HepG2 (cell line): ENCODE results near the gene SEC16A. TPM values are rescaled to one million over a fixed set of nuclear protein-coding genes. Genes with fewer than 3 reads are reported as not detected.

Experiments used
- ATAC-seq: fragments of 200-7000 bp; cut with Tn5 transposase; 3 replicates; pipeline ENCODE4 v1.9.1; 2020; ENCODE audit warnings: mild to moderate bottlenecking, moderate library complexity
- BruUV-seq: library from RNA; stranded (reverse); fragments of 400-500 nt; replicated peaks from 2 replicates; lab custom pipeline; 2021; lab: Mats Ljungman, UMichigan
- CTCF ChIA-PET: fragments of 300-600 bp; formaldehyde crosslinking; extraction: SDS; loops from one replicate; lab custom pipeline; 2021; ENCODE audit warnings: low total read pairs, inconsistent platforms, low intra/inter-chr PET ratio; lab: Yijun Ruan, JAX
- POLR2A ChIA-PET: fragments of 350-600 bp; sonication (Branson Sonifier 250); formaldehyde crosslinking; loops from one replicate; lab custom pipeline; 2020; ENCODE audit warnings: antibody characterized with exemption, inconsistent platforms; lab: Yijun Ruan, JAX
- DNase-seq: peaks from one replicate; pipeline ENCODE4 v3.0.0-alpha.2; 2015; ENCODE audit warnings: low spot score
- FAIRE-seq: peaks from 3 replicates; lab custom pipeline; 2011; peaks lifted over from hg19 to GRCh38; lab: Jason Lieb, UNC
- H2AFZ ChIP-seq: one replicate; pipeline ENCODE4 v1.6.1; 2011; ENCODE audit warnings: low read length, inconsistent platforms
- H3K27ac ChIP-seq: fragments of 300-600 bp; 3 replicates; pipeline ENCODE4 v1.8.0; 2011; ENCODE audit warnings: mixed run types, mild to moderate bottlenecking, mixed read lengths, low read length, inconsistent platforms; ENCODE audit not compliant: insufficient read depth; ENCODE audit errors: extremely low read length
- H3K27me3 ChIP-seq, 2 experiments: fragments of 200-600 bp in 1 of 2; 2 replicates in 1 of 2; 3 replicates in 1 of 2; pipeline versions ENCODE4 v1.6.0 to v1.8.0; 2011; ENCODE audit warnings: low read length in 2 of 2, mild to moderate bottlenecking in 2 of 2, moderate library complexity in 2 of 2, inconsistent platforms in 1 of 2; ENCODE audit not compliant: insufficient read depth in 2 of 2, control insufficient read depth in 1 of 2
- H3K36me3 ChIP-seq, 2 experiments: fragments of 200-600 bp in 1 of 2; replicated peaks in 1 of 2; 2 replicates in 1 of 2; 3 replicates in 1 of 2; pipeline versions ENCODE4 v1.5.1 to v1.8.0; 2011; ENCODE audit warnings: low read length in 2 of 2, inconsistent platforms in 1 of 2; ENCODE audit not compliant: insufficient read depth in 2 of 2, control insufficient read depth in 1 of 2
- H3K4me1 ChIP-seq: 2 replicates; pipeline ENCODE4 v1.5.1; 2012; ENCODE audit warnings: low read length, inconsistent platforms; ENCODE audit not compliant: insufficient read depth
- H3K4me2 ChIP-seq: 2 replicates; pipeline ENCODE4 v1.6.0; 2011; ENCODE audit warnings: low read depth, low read length, inconsistent platforms
- H3K4me3 ChIP-seq, 3 experiments: fragments of 200-600 bp in 1 of 3; sonication (generic), shearing (Covaris generic) in 1 of 3; replicated peaks in 1 of 3; 2 replicates each; pipeline ENCODE4 v1.5.1; 2011 to 2016; ENCODE audit warnings: low read length in 3 of 3, inconsistent platforms in 2 of 3, low read depth in 2 of 3, mild to moderate bottlenecking in 2 of 3, control low read depth in 1 of 3, mixed read lengths in 1 of 3; ENCODE audit not compliant: insufficient read depth in 1 of 3
- H3K79me2 ChIP-seq: one replicate; pipeline ENCODE4 v1.6.1; 2011; ENCODE audit warnings: low read length, inconsistent platforms; ENCODE audit not compliant: insufficient read depth
- H3K9ac ChIP-seq: 2 replicates; pipeline ENCODE4 v1.6.0; 2011; ENCODE audit warnings: mild to moderate bottlenecking, low read depth, low read length, inconsistent platforms; ENCODE audit not compliant: insufficient read depth
- H3K9me3 ChIP-seq: 2 replicates; pipeline ENCODE4 v1.5.1; 2012; ENCODE audit warnings: mild to moderate bottlenecking, low read length
- H4K20me1 ChIP-seq: 2 replicates; pipeline ENCODE4 v1.6.0; 2011; ENCODE audit warnings: inconsistent platforms, mild to moderate bottlenecking, low read length, moderate library complexity; ENCODE audit not compliant: insufficient read depth
- ARNTL ChIP-seq: sonication (generic); formaldehyde crosslinking; IDR thresholded peaks from 2 replicates; pipeline ENCODE4 v1.4.0; 2020; ENCODE audit warnings: mild to moderate bottlenecking, missing genetic modification reagents
- HOXA3 ChIP-seq: sonication (generic); formaldehyde crosslinking; IDR thresholded peaks from 2 replicates; pipeline ENCODE4 v1.5.0; 2020; ENCODE audit warnings: missing genetic modification reagents
- PRMT3 ChIP-seq: sonication (generic); formaldehyde crosslinking; IDR thresholded peaks from 2 replicates; pipeline ENCODE4 v1.8.1; 2022; ENCODE audit warnings: low read depth, mild to moderate bottlenecking, moderate library complexity, missing genetic modification reagents, borderline replicate concordance
- REST ChIP-seq, 2 experiments: IDR thresholded peaks; 2 replicates each; pipeline ENCODE4 v1.6.1; 2011 to 2012; ENCODE audit warnings: low read length in 2 of 2, borderline replicate concordance in 1 of 2, low read depth in 1 of 2, mild to moderate bottlenecking in 1 of 2, moderate library complexity in 1 of 2
- ZFP90 ChIP-seq: sonication (generic); formaldehyde crosslinking; IDR thresholded peaks from 2 replicates; pipeline ENCODE4 v1.8.0; 2022; ENCODE audit warnings: missing genetic modification reagents, mild to moderate bottlenecking, inconsistent platforms, borderline replicate concordance
- ZNF780A ChIP-seq: sonication (generic); formaldehyde crosslinking; IDR thresholded peaks from 2 replicates; pipeline ENCODE4 v1.8.0; 2022; ENCODE audit warnings: mild to moderate bottlenecking, missing genetic modification reagents, moderate library complexity
- WGBS: methylation state at CpG from one replicate; pipeline ENCODE4 v1.1.6; 2017; ENCODE audit warnings: low lambda C conversion rate; 5-methylcytosine and 5-hydroxymethylcytosine counted together
- in situ Hi-C: cut with HindIII; loops from 2 replicates; pipeline ENCODE4 v1.10.0; 2017; ENCODE audit warnings: low pct_unique_long_range_greater_than_20kb; ENCODE audit not compliant: extremely low pct_ligation_motif_present
- intact Hi-C: fragments of 100-400 bp; cut with micrococcal nuclease; formaldehyde crosslinking; loops from one replicate; pipeline ENCODE4 v1.10.0; 2022; ENCODE audit not compliant: unreplicated experiment
- polyA plus RNA-seq, 8 experiments: library from polyadenylated mRNA; depleted of rRNA in 3 of 8; stranded (reverse) in 7 of 8; unstranded in 1 of 8; fragments of >200 nt; fragmentation: Illumina TruSeq in 4 of 8; extraction: Trizol in 4 of 8; gene quantifications; 2 replicates each; pipeline versions ENCODE4 v1.2.1 to v1.2.3, GENCODE V29; 2011 to 2016; ENCODE audit warnings: low read depth in 4 of 8, missing spikeins in 1 of 8, mixed read lengths in 1 of 8; ENCODE audit not compliant: insufficient read depth in 1 of 8
- total RNA-seq, 5 experiments: library from RNA; depleted of rRNA; stranded (reverse); fragments of >200 nt; fragmentation: Illumina TruSeq; extraction: Trizol; gene quantifications; 2 replicates each; pipeline ENCODE4 v1.2.3, GENCODE V29; 2016; ENCODE audit warnings: low read depth in 1 of 5

The SEC16A gene
- total and polyA plus RNA-seq, 2 of the 13 experiments (the other 11 are each of a cell fraction or from before 2014, with no cell fraction given), result 15.9 to 18.9 TPM

DNA sequence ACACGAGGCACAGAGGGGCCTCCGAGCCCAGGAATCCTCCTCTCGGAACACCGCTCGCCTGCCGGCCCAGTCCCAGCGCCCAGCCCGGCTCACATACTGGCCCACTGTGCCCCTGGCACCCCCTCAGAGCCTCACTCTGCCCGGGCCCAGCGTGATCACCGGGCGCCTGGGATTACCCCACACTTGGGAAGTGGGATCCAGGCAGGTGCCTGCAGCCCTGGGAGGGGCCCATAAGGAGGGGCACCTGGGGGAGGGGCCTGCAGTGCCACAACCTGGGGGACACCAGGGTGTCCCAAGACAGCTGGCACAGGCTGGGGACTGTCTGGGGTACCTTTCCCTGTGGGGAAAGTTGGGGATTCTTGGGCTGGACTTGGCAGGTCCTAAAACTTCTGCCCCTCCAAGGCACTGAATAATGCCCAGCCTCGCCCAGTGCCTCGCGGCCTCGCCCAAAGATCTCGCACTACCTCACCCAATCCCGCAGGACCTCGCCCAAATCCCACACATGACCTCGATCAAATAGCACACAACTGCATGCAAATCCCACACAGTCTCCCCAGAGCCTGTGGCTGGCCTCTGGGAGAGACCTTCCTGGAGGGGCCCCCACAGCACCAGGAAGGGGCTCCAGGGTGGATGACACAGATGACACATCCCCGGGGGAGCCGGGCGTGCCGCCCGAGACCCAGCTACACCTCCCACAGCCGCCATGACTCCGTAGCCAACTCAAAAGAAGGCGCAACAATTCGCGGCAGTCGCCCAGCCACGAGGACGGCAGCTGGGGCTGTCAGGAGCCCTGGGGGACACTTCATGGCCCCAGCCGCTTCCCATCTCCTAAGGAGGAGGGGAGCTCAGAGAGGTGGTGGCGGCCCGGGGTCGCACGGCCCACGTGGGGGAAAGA lies 49.3 kb upstream of the SEC16A start (continued):
- TF ChIP-seq PRMT3 (no peak), ZNF780A (CRISPR knock-in tag) (no peak)

- DNase-seq, result no peak
- peaks cover 8% of the 10 kb centered on the region for H3K4me1 ChIP-seq
- H3K79me2 ChIP-seq, result no peaks in the 10 kb centered on the region
- H3K9me3 ChIP-seq, result no peaks in the 10 kb centered on the region
- ATAC-seq, result no peak
- H4K20me1 ChIP-seq, result no peaks in the 10 kb centered on the region
- in situ Hi-C loops (no loop called here), intact Hi-C loops (no loop called here)
- BruUV-seq, result no TSS peak
- 89% methylated on average over 20 of the region's 37 CpGs for WGBS
- no peak overlapping the region for H3K27ac ChIP-seq
- no peak overlapping the region for H2AFZ ChIP-seq
- H3K27me3 ChIP-seq, result 0 out of 5 replicates have a peak, but pooled peaks cover 0 to 1% of the 10 kb centered on the region in 2 experiments
- no peak overlapping the region for H3K9ac ChIP-seq
- H3K36me3 ChIP-seq, result no peaks in the 10 kb centered on the region
- no peak overlapping the region for H3K4me2 ChIP-seq
- no peak for FAIRE-seq
- ChIA-PET CTCF (no interaction called here), POLR2A (no interaction called here)
- no peak for TF ChIP-seq HOXA3 (CRISPR knock-in tag)
- no peak for TF ChIP-seq ZFP90 (CRISPR knock-in tag)
- no peak for TF ChIP-seq ARNTL
- no peak for TF ChIP-seq REST (IDR thresholded peaks at IDR 0.05; ENCODE audit: borderline replicate concordance in 1 of 2, low read depth in 1 of 2, low read length in 2 of 2)
- no peak overlapping the region for H3K4me3 ChIP-seq
Measured at GRCh38 chr9:136531186-136531903, 48.5 kb upstream of the SEC16A start.
